Activated naive CD8-positive, alpha-beta T cell treated with anti-CD3 and anti-CD28 coated beads, Interleukin-2, amount 50 U/mL, for 16 hours (primary cell): ENCODE results near the gene TARM1.
"Not testable (repeated sequence)": the region's sequence is repeated elsewhere in the genome, so short reads cannot be mapped to it uniquely, and the experiment has no call there.

Source experiments
- DNase-seq: peaks from one replicate; pipeline ENCODE4 v3.0.0-alpha.2; 2020; ENCODE audit warnings: low read depth, low spot score

The TARM1 gene

GRCh38 chr19:54099903-54100255, 18.7 kb upstream of the TARM1 start:
- not testable (repeated sequence) for DNase-seq

GRCh38 chr19:54099190-54099902, 18.2 kb upstream of the TARM1 start:
- DNase-seq: no peak

- DNase-seq: no peak
Observed at GRCh38 chr19:54096617-54097106, 15.5 kb upstream of the TARM1 start.

GRCh38 chr19:54095859-54096616, 14.9 kb upstream of the TARM1 start:
- not testable (repeated sequence) for DNase-seq

GRCh38 chr19:54095136-54095858, 14.1 kb upstream of the TARM1 start:
- no peak for DNase-seq

GRCh38 chr19:54094426-54095000, 13.3 kb upstream of the TARM1 start:
- DNase-seq: no peak

GRCh38 chr19:54084410-54084809, 3.2 kb upstream of the TARM1 start:
- no peak for DNase-seq

GRCh38 chr19:54077334-54077733, 3.8 kb downstream of the TARM1 start:
- DNase-seq: no peak

- DNase-seq: no peak
Observed at GRCh38 chr19:54074851-54075250, 6.3 kb downstream of the TARM1 start.

GRCh38 chr19:54073829-54074228, 7.3 kb downstream of the TARM1 start:
- DNase-seq: no peak

- DNase-seq: no peak
Observed at GRCh38 chr19:54069470-54069869, 11.7 kb downstream of the TARM1 start.

- DNase-seq: no peak
Observed at GRCh38 chr19:54063350-54064116, 17.6 kb downstream of the TARM1 start, which contains the start of gene VSTM1. Gene VSTM1 (minus strand): TSS chr19:54063897. CDS start chr19:54063777, 120 bp downstream.

GRCh38 chr19:54062643-54063042, 18.5 kb downstream of the TARM1 start:
- DNase-seq: no peak

GRCh38 chr19:54047616-54048015, 33.5 kb downstream of the TARM1 start:
- no peak for DNase-seq

- DNase-seq: no peak
Observed at GRCh38 chr19:54045771-54046170, 35.4 kb downstream of the TARM1 start.

GRCh38 chr19:54042989-54043388, 38.2 kb downstream of the TARM1 start:
- DNase-seq: no peak

GRCh38 chr19:54041969-54042606, 39.1 kb downstream of the TARM1 start:
- no peak for DNase-seq

GRCh38 chr19:54040003-54040402, 41.2 kb downstream of the TARM1 start:
- DNase-seq: no peak

GRCh38 chr19:54036542-54036941, 44.6 kb downstream of the TARM1 start:
- not testable (repeated sequence) for DNase-seq
